Right renal pelvis (tissue), 4 donors: ENCODE results near the gene CDH26. TPM values are rescaled to one million over a fixed set of nuclear protein-coding genes. Genes with fewer than 3 reads are reported as not detected.

Experiments
- DNase-seq, 4 donors: peaks; one replicate each; pipeline ENCODE4 v3.0.0-alpha.2; 2013; ENCODE audit warnings: low read depth in 4 of 4, low spot score in 3 of 4, missing footprints in 1 of 4
- polyA plus RNA-seq, 4 donors: library from polyadenylated mRNA; unstranded; fragments of 120-200 nt; gene quantifications; one replicate each; pipeline ENCODE4 v1.2.1, GENCODE V29; 2013; ENCODE audit not compliant: insufficient read length in 4 of 4

The CDH26 gene
- polyA plus RNA-seq, 4 donors: 0.31 to 1.2 (median 0.76) TPM

- DNase-seq: no peak
These were observed 99.9 kb downstream of the CDH26 start for GRCh38 chr20:60057866-60058807.

- no peak for DNase-seq
These were observed 100.7 kb downstream of the CDH26 start for GRCh38 chr20:60058879-60059278.

DNA sequence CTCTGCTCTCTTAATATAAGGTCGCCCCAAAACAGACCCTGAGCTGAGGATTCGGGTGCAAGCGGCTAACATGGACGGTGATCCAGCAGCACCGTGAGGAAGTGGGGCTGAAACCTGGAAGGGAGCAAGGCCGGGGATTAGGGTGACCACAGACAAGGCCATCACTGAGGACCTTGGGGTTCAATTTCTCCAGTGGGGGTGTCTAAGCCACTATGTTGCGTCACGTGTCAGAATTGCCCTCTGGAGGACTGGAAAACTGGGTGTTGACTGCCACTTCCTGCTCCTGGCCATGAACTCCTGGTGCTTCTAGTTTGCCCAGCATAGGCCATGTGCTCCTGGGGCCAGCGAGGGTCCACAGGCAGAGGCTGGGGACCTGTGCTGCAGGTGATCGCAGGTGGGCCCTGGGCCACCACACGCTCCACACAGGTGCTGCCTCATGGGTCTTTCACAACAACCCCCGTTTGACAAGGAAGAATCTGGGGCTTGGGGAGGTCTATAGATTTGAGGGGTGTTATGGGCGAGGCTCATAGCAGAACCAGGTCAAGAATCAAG lies 101.9 kb downstream of the CDH26 start:
- no peak for DNase-seq

DNA sequence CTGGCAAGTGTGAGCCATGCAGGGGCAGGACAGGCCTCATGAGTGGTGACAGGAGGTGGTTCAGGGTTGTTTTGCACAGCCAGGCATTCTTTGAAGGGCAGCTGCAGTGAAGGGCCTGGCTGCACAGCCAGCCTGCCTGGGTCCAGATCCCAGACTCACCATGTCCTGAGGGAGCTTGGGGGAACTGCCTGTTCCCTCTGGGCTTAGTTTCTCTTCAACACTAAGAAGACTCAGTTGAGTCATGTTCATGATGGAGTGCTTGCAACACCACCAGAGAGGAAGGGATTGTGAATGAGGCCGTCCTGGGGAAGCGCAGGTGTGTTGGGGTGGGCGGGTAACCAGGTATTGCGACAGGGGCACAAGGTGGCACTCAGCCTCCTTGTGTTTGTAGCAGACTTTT lies 102.4 kb downstream of the CDH26 start:
- no peak for DNase-seq

DNA sequence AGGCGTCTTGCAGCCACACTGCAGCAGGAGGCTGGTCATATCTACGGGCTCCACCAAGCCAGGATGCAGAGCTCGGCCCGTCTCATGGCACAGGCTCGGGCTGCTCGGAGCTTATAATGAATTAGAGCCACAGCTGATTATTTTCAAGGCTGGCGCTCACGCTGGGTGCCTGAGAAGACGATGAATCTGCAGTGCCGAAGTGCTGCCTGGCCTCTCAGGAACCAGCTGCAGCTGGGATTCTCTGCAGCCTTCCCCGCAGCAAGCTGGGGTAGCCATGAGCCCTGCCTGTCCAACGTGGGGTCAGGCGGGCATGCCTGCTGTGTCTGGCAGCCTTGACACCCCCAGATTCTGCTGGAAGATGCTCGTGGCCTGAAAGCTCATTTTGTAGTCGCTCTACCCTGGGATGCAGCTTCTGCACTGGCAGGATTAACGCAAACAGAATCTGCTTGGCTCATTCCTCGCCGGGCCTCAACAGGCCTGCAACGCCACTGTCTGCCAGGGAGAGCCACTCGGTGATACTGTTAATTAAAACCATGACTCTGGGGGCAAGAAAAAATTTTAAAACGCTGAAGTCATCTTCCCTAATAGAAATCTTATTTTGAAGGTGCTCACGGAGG lies 104.3 kb downstream of the CDH26 start:
- DNase-seq: no peak

DNA sequence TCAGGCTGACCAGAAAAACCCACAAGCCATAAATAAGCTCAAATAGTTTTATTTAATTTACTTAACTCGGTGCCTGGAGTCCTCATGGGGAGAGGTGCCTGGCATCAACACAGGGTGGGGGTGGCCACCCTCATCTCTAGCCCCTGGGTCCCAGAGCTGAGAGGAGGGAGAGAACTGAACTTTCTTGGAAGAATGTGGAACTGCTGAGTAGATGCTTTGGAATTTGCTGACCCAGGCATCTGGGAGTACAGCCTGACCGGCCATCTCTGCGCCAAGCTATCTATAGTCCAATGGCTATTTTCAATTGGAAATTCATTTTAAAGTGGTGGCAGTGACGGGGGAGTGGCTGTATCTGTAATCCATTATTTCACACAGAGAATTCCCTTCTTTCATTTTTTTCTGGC lies 104.8 kb downstream of the CDH26 start:
- DNase-seq: no peak

DNA sequence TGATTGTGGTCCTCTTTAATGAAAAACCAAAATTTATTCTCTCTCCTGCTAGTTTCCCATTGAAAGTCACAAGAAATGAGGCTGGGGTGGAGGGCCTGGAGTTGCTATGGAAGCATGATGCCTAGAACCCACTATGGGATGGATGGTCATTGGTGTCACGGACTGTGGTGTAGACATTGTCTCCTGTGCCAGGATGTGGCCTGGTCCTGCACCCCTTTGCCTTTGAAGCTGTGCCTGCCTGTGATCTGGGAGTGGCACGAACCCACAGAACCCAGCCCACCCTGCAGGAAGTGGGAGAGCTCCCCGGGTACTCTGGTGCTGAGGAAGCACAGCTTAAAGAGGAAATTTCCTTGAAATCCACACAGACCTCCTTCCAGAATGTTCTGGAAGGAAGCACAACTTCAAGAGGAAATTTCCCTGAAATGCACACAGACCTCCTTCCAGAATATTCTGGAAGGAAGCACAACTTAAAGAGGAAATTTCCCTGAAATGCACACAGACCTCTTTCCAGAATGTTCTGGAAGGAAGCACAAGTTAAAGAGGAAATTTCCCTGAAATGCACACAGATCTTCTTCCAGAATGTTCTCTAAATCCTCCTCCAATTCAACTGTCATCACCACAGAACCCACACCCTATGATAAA lies 105.6 kb downstream of the CDH26 start:
- no peak for DNase-seq

Other genes starting within 250 kb of the CDH26 start
- 1 to 10 TPM; 5.0 to 7.5 (median 6.8) TPM for gene SYCP2, start 24.8 kb upstream of the CDH26 start, polyA plus RNA-seq
- 1 to 10 TPM; 6.0 to 7.3 (median 6.8) TPM for gene PPP1R3D, start 18.1 kb upstream of the CDH26 start, polyA plus RNA-seq
- gene FAM217B, start 18.0 kb upstream of the CDH26 start, polyA plus RNA-seq: 10 to 100 TPM; 20.8 to 27.4 (median 25.4) TPM